ENCODE results near the gene TTC12. TPM values are rescaled to one million over a fixed set of nuclear protein-coding genes. Genes with fewer than 3 reads are reported as not detected.

The TTC12 gene
- total and polyA plus RNA-seq, 2 of the 13 experiments (the other 11 are each of a cell fraction or from before 2014, with no cell fraction given), result 5.4 to 11.6 TPM

DNA sequence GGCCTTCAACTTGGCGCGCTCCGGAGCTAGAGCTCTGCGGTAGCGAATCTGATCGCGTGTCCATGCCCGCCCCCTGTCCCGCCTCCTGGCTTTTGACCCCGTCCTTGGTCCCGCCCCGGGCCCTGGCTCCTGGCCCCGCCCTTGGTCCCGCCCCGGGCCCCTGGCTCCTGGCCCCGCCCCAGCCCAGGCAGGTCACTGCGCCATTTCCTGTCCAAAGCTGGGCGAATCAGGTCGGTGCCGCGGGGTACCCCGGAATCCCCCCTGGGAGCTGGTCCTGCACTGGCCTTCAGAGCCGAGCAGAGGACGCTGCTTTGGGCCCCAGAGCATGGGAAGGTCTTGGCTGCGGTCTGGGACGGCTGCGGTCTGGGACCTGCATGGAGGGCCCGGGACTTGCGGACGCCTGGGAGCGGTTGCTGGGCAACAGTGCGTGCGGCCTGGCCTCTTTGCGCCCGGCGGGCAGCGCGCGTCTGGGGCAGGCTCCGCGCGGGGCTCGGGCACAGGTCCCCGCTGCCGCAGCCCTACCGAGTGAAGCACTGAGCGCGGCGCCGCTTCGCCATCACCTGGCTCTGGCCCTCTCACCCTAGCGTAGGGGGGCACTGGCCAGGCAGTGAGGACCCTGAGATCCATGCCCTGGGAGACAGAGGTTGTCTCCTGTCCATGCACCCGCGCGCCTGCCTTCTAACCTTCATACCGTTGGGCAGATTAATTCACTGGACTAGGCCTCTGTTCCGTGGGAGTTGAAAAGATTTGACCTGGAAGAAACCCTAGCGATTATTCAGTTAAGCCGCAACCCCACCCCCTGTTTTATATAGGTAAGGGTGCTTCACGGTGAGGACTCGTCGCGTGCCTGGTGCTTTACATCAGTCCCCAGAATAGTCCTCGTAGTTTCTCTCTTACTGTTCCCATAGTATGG lies at the start of gene TTC12 (continued):
- TF ChIP-seq CCDC6 (CRISPR knock-in tag; IDR thresholded peaks at IDR 0.05) (no peak), ELF4 (CRISPR knock-in tag; IDR thresholded peaks at IDR 0.05; ENCODE audit: borderline replicate concordance) (no peak), SMARCE1 (IDR thresholded peaks at IDR 0.05; ENCODE audit: borderline replicate concordance) (no peak), SNRNP70 (IDR thresholded peaks at IDR 0.05; ENCODE audit: low read depth, low read length) (no peak), NPAS2 (CRISPR knock-in tag; IDR thresholded peaks at IDR 0.05; ENCODE audit: borderline replicate concordance) (no peak), ZNF570 (CRISPR knock-in tag; IDR thresholded peaks at IDR 0.05; ENCODE audit: borderline replicate concordance) (no peak), TBX3 (IDR thresholded peaks at IDR 0.05; ENCODE audit: borderline replicate concordance) (no peak), RFXANK (CRISPR knock-in tag; IDR thresholded peaks at IDR 0.05) (0 out of 2 replicates have a peak, but pooled peaks have one; percentile 24), TAF1 (CRISPR knock-in tag; IDR thresholded peaks at IDR 0.05) (peak; percentile 89), NFYB (CRISPR knock-in tag; IDR thresholded peaks at IDR 0.05) (peak; percentile 48; the same call in 1 of the 2 replicates), BORCS8-MEF2B (CRISPR knock-in tag; IDR thresholded peaks at IDR 0.05) (peak; percentile 59), HCFC1 (IDR thresholded peaks at IDR 0.05; ENCODE audit: low read depth, low read length) (no peak)
- TF ChIP-seq, protein P1, sequence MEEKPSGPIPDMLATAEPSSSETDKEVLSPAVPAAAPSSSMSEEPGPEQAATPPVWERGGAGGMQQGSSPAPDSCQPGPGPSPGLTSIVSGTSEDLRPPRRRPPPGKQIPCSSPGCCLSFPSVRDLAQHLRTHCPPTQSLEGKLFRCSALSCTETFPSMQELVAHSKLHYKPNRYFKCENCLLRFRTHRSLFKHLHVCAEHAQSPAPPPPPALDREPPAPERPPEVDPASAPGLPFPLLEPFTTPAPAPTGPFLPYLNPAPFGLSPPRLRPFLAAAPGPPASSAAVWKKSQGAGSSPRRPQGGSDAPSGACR (CRISPR knock-in tag; IDR thresholded peaks at IDR 0.05), result peak; percentile 49; the same call in 1 of the 2 replicates
- TF ChIP-seq, protein P2, sequence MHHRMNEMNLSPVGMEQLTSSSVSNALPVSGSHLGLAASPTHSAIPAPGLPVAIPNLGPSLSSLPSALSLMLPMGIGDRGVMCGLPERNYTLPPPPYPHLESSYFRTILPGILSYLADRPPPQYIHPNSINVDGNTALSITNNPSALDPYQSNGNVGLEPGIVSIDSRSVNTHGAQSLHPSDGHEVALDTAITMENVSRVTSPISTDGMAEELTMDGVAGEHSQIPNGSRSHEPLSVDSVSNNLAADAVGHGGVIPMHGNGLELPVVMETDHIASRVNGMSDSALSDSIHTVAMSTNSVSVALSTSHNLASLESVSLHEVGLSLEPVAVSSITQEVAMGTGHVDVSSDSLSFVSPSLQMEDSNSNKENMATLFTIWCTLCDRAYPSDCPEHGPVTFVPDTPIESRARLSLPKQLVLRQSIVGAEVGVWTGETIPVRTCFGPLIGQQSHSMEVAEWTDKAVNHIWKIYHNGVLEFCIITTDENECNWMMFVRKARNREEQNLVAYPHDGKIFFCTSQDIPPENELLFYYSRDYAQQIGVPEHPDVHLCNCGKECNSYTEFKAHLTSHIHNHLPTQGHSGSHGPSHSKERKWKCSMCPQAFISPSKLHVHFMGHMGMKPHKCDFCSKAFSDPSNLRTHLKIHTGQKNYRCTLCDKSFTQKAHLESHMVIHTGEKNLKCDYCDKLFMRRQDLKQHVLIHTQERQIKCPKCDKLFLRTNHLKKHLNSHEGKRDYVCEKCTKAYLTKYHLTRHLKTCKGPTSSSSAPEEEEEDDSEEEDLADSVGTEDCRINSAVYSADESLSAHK (CRISPR knock-in tag; IDR thresholded peaks at IDR 0.05; ENCODE audit: borderline replicate concordance), result no peak
- TF ChIP-seq, protein P3, sequence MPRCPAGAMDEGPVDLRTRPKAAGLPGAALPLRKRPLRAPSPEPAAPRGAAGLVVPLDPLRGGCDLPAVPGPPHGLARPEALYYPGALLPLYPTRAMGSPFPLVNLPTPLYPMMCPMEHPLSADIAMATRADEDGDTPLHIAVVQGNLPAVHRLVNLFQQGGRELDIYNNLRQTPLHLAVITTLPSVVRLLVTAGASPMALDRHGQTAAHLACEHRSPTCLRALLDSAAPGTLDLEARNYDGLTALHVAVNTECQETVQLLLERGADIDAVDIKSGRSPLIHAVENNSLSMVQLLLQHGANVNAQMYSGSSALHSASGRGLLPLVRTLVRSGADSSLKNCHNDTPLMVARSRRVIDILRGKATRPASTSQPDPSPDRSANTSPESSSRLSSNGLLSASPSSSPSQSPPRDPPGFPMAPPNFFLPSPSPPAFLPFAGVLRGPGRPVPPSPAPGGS (CRISPR knock-in tag; IDR thresholded peaks at IDR 0.05), result no peak
- TF ChIP-seq, protein P4, sequence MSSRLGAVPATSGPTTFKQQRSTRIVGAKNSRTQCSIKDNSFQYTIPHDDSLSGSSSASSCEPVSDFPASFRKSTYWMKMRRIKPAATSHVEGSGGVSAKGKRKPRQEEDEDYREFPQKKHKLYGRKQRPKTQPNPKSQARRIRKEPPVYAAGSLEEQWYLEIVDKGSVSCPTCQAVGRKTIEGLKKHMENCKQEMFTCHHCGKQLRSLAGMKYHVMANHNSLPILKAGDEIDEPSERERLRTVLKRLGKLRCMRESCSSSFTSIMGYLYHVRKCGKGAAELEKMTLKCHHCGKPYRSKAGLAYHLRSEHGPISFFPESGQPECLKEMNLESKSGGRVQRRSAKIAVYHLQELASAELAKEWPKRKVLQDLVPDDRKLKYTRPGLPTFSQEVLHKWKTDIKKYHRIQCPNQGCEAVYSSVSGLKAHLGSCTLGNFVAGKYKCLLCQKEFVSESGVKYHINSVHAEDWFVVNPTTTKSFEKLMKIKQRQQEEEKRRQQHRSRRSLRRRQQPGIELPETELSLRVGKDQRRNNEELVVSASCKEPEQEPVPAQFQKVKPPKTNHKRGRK (CRISPR knock-in tag; IDR thresholded peaks at IDR 0.05), result no peak

Data from HepG2 (cell line).